Central memory CD8-positive, alpha-beta T cell (primary cell): ENCODE results near the gene SARS2.
"Not testable (repeated sequence)": the region's sequence is repeated elsewhere in the genome, so short reads cannot be mapped to it uniquely, and the experiment has no call there.

Experiments
- ATAC-seq: fragments of 150-1000 bp; cut with Tn5 transposase; replicated peaks from 2 replicates; pipeline ENCODE4 v1.10.0; 2022; ENCODE audit warnings: mild to moderate bottlenecking, moderate FRiP score, moderate number of reproducible peaks; ENCODE audit not compliant: poor library complexity, severe bottlenecking; ENCODE audit errors: extremely low read depth
- DNase-seq, 2 donors: peaks; one replicate each; pipeline ENCODE4 v3.0.0; 2021; ENCODE audit warnings: low spot score in 2 of 2
- H3K27ac Mint-ChIP-seq: one replicate; pipeline ENCODE4 v1.8.0; 2022; ENCODE audit warnings: low read depth, mild to moderate bottlenecking, moderate library complexity, mixed read lengths
- H3K27me3 Mint-ChIP-seq: one replicate; pipeline ENCODE4 v1.8.0; 2022; ENCODE audit warnings: mixed read lengths
- H3K36me3 Mint-ChIP-seq: one replicate; pipeline ENCODE4 v1.8.0; 2022; ENCODE audit warnings: mild to moderate bottlenecking, moderate library complexity, mixed read lengths; ENCODE audit not compliant: insufficient read depth
- H3K4me1 Mint-ChIP-seq: one replicate; pipeline ENCODE4 v1.8.0; 2022; ENCODE audit warnings: mixed read lengths
- H3K4me3 Mint-ChIP-seq: one replicate; pipeline ENCODE4 v1.8.0; 2022; ENCODE audit warnings: mild to moderate bottlenecking, moderate library complexity, mixed read lengths
- H3K9me3 Mint-ChIP-seq: one replicate; pipeline ENCODE4 v1.8.0; 2022; ENCODE audit warnings: mixed read lengths

The SARS2 gene

GRCh38 chr19:38929929-38930775 lies at the start of gene SARS2:
SARS2 (minus strand) TSS chr19:38930763; CDS start chr19:38930736, 27 bp downstream.
- Mint-ChIP-seq H3K36me3 (peaks cover 18% of the 10 kb centered on the region), H3K27ac (peak within 1 kb of the TSS; percentile 98), H3K9me3 (no peaks in the 10 kb centered on the region), H3K27me3 (no peaks in the 10 kb centered on the region), H3K4me1 (peaks cover 53% of the 10 kb centered on the region), H3K4me3 (peak within 1 kb of the TSS; percentile 94)
- DNase-seq (peak in 1 of 2 donors; percentile 95), ATAC-seq (peak; percentile 41)

- Mint-ChIP-seq H3K9me3 (no peaks in the 10 kb centered on the region), H3K4me1 (peaks cover 5% of the 10 kb centered on the region), H3K27ac (no peak overlapping the region), H3K27me3 (peaks cover 29% of the 10 kb centered on the region), H3K4me3 (no peak overlapping the region), H3K36me3 (peaks cover 3% of the 10 kb centered on the region)
- ATAC-seq (no peak), DNase-seq (no peak)
These were observed 49.2 kb upstream of the SARS2 start for GRCh38 chr19:38979812-38980211.

GRCh38 chr19:38978326-38978689 lies 47.7 kb upstream of the SARS2 start:
- no peak overlapping the region for H3K27ac Mint-ChIP-seq

GRCh38 chr19:38977445-38978325 lies 47.1 kb upstream of the SARS2 start:
- H3K9me3 Mint-ChIP-seq = no peaks in the 10 kb centered on the region
- no peak overlapping the region for H3K27ac Mint-ChIP-seq
- peaks cover 4% of the 10 kb centered on the region for H3K36me3 Mint-ChIP-seq
- peaks cover 5% of the 10 kb centered on the region for H3K4me1 Mint-ChIP-seq
- ATAC-seq = no peak
- peaks cover 37% of the 10 kb centered on the region for H3K27me3 Mint-ChIP-seq
- no peak for DNase-seq
- no peak overlapping the region for H3K4me3 Mint-ChIP-seq

More at GRCh38 chr19:38978326-38978689, 47.7 kb upstream of the SARS2 start:
- DNase-seq = no peak
- H3K27me3 Mint-ChIP-seq = peaks cover 37% of the 10 kb centered on the region
- H3K4me1 Mint-ChIP-seq = peaks cover 5% of the 10 kb centered on the region
- no peak for ATAC-seq
- peaks cover 4% of the 10 kb centered on the region for H3K36me3 Mint-ChIP-seq
- H3K9me3 Mint-ChIP-seq = no peaks in the 10 kb centered on the region
- no peak overlapping the region for H3K4me3 Mint-ChIP-seq

GRCh38 chr19:38975861-38976271 lies 45.3 kb upstream of the SARS2 start:
- no peak for DNase-seq
- Mint-ChIP-seq H3K4me3 (peak overlapping the region; percentile 57), H3K27ac (no peak overlapping the region)

GRCh38 chr19:38975214-38975860 lies 44.8 kb upstream of the SARS2 start, which contains the start of gene FBXO17:
FBXO17 (minus strand) TSS chr19:38975742; CDS start chr19:38950319, 25,423 bp downstream.
- ATAC-seq = no peak

More at GRCh38 chr19:38975861-38976271, 45.3 kb upstream of the SARS2 start:
- peaks cover 37% of the 10 kb centered on the region for H3K27me3 Mint-ChIP-seq
- peaks cover 5% of the 10 kb centered on the region for H3K4me1 Mint-ChIP-seq
- peaks cover 4% of the 10 kb centered on the region for H3K36me3 Mint-ChIP-seq
- H3K9me3 Mint-ChIP-seq = no peaks in the 10 kb centered on the region
- ATAC-seq = no peak

GRCh38 chr19:38974624-38975213 lies 44.2 kb upstream of the SARS2 start:
- Mint-ChIP-seq H3K36me3 (peaks cover 4% of the 10 kb centered on the region), H3K4me1 (peaks cover 5% of the 10 kb centered on the region), H3K4me3 (peak overlapping the region; percentile 66), H3K27me3 (peaks cover 37% of the 10 kb centered on the region), H3K9me3 (no peaks in the 10 kb centered on the region), H3K27ac (peak overlapping the region; percentile 53)
- no peak for DNase-seq
- ATAC-seq = no peak

More at GRCh38 chr19:38975214-38975860, 44.8 kb upstream of the SARS2 start, which contains the start of gene FBXO17:
- H3K9me3 Mint-ChIP-seq = no peaks in the 10 kb centered on the region
- peak within 1 kb of the TSS; percentile 66 for H3K4me3 Mint-ChIP-seq
- no peak for DNase-seq
- H3K27me3 Mint-ChIP-seq = peaks cover 37% of the 10 kb centered on the region
- H3K4me1 Mint-ChIP-seq = peaks cover 5% of the 10 kb centered on the region
- peaks cover 4% of the 10 kb centered on the region for H3K36me3 Mint-ChIP-seq
- peak within 1 kb of the TSS; percentile 53 for H3K27ac Mint-ChIP-seq

- Mint-ChIP-seq H3K36me3 (peaks cover 4% of the 10 kb centered on the region), H3K4me1 (peaks cover 5% of the 10 kb centered on the region), H3K27me3 (peaks cover 26% of the 10 kb centered on the region), H3K27ac (no peak overlapping the region), H3K4me3 (no peak overlapping the region), H3K9me3 (no peaks in the 10 kb centered on the region)
- no peak for DNase-seq
- ATAC-seq = no peak
These were observed 41.1 kb upstream of the SARS2 start for GRCh38 chr19:38971672-38972071.

GRCh38 chr19:38970664-38971532 lies 40.3 kb upstream of the SARS2 start:
- peaks cover 2% of the 10 kb centered on the region for H3K4me1 Mint-ChIP-seq
- no peak overlapping the region for H3K4me3 Mint-ChIP-seq
- H3K9me3 Mint-ChIP-seq = no peaks in the 10 kb centered on the region
- H3K27ac Mint-ChIP-seq = no peak overlapping the region
- DNase-seq (no peak), ATAC-seq (no peak)
- peaks cover 1% of the 10 kb centered on the region for H3K36me3 Mint-ChIP-seq
- peaks cover 19% of the 10 kb centered on the region for H3K27me3 Mint-ChIP-seq

- not testable (repeated sequence) for H3K4me1 Mint-ChIP-seq, H3K9me3 Mint-ChIP-seq, H3K36me3 Mint-ChIP-seq, ATAC-seq, H3K4me3 Mint-ChIP-seq, DNase-seq, H3K27ac Mint-ChIP-seq, H3K27me3 Mint-ChIP-seq
These were observed 35.6 kb upstream of the SARS2 start for GRCh38 chr19:38966149-38966548.

GRCh38 chr19:38964738-38965137 lies 34.2 kb upstream of the SARS2 start:
- Mint-ChIP-seq H3K4me1 (peaks cover 8% of the 10 kb centered on the region), H3K27ac (no peak overlapping the region), H3K36me3 (no peaks in the 10 kb centered on the region), H3K4me3 (no peak overlapping the region), H3K27me3 (no peaks in the 10 kb centered on the region), H3K9me3 (no peaks in the 10 kb centered on the region)
- DNase-seq (no peak), ATAC-seq (no peak)
